NCI-H1417 treated with DMSO at 0.1 percent for 48 hours (cell line): ENCODE results near the gene ZBTB7C.

Source experiments
- DNase-seq: peaks from one replicate; lab custom pipeline; 2025; lab: John Stamatoyannopoulos, UW

ZBTB7C gene

DNA sequence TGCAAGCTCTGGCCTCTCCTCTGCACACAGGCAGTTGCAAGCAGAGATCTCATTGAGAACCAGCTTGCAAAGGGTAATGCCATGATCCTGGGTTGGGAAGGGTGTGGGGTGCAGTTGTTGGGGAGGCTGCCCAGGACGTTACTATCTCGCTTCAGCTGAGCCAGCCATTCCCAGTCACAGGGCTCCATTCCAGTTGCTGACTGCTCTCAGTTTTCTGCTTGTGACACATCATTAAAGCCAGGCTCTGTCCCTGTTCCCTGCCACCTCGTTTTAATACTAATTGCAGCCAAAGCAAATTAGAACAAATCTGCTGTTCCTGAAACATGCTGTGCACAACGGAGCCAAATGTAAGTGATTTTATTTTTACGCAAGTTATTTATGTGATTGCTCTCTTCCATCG lies 416.2 kb downstream of the ZBTB7C start:
- no peak for DNase-seq

DNA sequence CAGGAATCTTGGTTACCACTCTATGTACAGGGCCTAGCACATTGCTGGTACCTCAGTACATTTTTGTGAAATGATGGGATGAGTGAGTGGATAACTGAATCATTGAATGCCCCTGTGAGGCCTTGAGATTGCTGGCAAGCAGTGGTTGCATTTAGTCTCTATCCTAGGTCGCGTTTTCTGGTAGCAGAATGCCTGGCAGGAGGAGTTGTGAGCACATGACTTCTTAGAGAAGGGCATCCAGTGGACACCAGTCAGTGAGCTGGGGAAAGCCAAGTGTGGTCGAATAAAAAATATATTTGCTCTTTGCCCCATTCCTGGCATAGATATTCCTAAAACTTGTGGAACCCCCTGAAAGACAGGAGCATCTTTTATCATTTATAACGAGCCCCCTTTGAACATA lies 416.9 kb downstream of the ZBTB7C start:
- DNase-seq: no peak

DNA sequence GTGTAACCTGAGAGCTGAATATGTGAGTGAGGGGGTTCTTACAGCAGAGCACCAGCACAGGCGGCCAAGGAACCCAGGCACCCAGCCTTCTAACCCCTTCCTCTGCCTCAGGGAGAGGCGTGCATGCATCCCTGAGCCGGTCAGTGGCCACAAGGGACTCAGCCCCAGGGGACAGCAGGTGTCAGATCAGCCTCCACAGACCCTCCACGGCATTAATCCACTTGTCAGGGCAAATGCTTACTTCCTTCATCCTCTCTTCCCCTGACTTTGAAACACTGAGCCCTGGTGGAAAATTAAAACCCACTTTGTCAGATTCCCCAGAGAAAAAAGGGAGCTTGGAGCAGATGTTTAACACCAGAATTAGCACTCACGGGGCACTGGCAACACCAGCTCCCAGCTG lies 418.2 kb downstream of the ZBTB7C start:
- DNase-seq: no peak

DNA sequence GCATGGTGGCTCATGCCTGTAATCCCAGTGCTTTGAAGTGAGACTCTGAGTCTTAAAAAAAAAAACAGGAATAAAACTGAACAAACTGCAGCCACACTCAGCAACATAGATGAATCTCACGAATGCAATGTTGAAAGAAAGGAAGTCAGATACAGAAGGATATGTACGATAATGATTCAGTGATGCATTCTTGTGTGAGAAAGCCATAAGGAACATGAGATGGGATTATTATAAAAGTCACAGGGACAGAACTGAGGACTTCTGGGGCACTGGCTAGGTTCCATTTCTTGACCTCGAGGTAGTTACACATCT lies 421.8 kb downstream of the ZBTB7C start:
- DNase-seq: no peak

DNA sequence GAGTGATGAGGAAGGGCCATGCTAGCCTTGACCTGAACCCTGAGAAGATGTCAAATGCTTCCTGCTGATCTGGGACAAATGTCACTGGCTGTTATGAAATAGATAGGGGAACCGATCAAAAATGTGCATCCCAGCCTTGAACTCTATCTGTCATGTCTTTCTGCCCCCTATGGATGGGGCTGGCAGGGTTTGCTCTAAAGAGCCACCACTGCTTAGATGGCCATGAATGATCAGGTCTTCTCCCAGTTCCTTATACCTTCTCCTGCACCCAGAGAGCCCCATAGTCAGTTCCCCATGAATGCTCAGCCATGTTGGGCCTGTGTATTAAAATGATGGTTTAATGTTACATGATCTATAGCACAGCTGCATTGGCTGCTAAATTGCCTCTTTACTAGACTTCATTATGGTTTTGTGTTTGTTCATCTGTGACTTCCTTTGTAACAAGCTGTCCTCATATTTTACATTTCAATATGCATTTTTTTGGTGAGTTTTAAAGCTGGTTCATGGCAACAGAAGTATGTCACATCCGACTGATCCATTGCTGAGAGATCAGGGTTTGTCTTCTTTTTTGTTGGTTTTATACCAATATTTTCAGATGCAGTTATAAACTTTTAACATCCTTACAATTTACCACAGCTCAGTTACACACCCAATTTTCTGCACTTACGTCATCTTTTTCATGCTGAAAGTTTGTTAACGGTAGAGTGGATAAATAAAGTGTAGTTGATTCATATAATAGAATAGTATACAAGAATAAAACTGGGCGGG lies 422.4 kb downstream of the ZBTB7C start:
- DNase-seq: no peak

DNA sequence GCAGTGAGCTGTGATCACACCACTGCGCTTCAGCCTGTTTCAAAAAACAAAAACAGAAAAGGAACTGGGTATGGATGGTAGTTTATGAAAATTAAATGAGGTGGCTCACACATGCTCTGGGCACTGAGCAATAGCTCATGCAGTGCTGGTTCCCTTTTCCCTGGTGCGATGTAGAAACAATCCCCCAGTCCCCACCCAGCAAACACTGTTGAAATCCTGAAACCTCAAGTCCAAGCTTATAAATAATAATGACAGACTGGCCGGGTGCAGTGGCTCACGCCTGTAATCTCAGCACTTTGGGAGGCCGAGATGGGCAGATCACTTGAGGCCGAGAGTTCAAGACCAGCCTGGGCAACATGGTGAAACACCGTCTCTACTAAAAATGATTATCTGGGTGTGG lies 423.3 kb downstream of the ZBTB7C start:
- no peak for DNase-seq

DNA sequence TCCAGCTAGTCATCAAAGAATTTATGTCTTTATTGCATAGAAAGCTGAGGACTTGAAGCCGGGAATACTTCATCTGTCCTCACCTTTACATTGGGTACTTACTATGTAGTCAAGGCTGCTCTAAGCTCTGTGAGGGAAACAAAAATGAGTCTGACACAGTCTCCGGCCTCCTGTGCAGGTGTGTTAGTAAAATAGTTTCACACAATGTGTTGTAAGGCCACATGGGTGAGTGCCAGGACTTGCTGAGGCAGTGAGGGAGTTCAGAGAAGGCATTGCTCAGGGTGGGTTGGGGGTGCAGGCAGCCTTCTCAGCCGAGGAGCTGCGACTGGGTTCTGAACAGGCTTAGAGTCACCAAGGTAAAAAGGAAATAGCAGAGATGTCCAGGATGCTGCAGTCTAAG lies 424.2 kb downstream of the ZBTB7C start:
- no peak for DNase-seq

DNA sequence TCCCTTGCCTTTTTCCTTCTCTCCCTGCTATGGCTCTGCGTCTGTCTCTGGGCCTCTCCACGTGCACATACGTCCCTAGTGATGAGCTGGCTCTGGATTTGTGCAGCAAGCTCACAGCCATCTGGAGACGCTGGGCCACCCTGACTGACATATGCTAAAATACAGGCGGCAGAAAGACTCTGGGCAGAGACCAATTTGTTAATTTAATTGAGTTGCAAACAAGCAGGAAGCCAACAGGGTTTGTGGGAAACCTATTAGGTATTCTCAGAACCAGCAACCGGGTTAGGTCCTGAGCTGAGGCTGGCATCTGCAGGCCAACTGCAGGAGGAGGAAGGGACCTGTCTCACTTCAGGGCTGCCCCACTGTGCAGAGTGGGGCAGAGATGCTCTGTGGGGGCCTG lies 425.2 kb downstream of the ZBTB7C start:
- no peak for DNase-seq

DNA sequence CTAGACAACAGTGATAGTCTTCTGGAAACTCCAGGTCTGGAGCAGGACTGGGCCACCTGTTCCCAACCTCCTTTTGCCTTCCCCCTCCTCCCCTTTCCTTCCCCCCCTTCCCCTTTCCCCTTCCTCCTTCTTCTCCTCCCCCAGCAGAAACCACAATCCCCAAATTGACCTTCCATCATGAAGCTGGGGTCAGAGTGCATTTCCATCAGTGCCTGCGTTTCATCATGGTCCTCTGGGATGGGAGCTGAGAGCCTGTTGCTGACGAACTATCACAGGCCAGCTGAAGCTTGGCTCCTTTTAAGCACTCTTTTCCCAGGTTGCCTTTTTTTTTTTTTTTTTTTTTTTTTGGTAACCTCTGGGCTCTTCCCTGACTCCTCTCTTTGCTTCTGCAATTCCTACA lies 426.1 kb downstream of the ZBTB7C start:
- no peak for DNase-seq

DNA sequence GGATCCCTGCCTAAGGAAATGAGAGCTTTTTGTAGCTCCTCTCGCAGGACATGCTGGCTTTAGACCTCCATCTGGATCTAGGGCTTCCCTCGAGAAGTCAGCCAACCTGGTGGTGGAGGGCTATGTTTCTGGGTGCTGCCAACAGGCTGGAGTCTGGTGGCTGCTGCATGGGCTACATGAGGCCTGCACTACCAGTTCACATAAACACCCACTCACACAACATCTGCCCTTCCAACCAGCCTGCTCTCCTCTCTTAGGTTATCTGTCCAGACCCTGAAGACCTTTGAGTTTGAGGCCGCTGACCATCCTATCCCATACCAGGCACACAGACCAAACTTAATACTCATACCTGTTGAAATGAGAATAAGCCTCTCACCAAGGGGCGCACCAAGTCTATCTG lies 427.4 kb downstream of the ZBTB7C start:
- no peak for DNase-seq

DNA sequence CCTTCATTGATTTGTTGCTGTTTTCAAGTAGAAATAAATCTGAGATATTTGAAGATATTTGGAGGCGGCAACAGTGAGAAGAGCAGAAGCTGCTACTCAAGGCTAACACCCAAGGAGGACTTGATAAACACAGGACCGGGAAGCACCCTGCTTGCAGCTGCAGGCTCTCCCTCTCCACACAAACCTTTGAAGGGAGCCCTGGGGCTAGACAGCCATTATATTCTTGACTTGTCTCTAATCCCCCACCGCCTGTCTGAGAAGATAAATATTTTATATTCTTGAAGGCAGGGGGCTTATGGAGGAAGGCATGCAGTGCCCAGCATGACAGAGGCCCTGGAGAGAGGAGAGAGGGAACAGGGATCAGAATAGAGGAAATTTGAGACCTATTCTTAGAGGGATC lies 427.9 kb downstream of the ZBTB7C start:
- DNase-seq: no peak

DNA sequence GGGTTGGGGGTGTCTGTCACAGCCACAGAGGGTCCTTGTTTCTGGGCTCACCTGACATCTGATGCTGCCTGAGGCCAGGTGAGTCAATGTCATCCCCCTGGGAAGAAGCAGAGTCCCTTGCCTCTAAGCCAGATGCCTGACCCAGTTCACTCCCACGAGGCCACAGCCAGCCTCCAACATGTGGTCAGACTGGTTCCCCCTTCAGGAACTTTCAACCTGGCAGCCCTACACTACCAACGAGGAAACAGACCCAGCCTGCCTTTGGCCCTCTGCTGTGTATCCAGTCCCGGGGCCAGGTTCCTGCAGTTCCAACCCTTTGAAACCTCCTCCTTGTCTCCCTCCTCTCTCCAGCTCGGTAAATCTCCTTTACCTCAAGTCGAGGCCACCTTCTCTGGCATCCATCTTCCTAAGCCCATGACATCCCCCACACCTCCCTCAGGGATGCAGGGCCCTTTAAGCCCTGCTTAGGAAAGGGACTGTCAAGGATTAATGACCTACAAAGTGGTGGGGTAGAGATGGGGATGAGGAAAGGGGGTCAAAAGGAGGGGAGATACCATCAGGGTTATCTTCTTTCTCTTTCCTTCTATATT lies 429.5 kb downstream of the ZBTB7C start:
- DNase-seq: no peak

DNA sequence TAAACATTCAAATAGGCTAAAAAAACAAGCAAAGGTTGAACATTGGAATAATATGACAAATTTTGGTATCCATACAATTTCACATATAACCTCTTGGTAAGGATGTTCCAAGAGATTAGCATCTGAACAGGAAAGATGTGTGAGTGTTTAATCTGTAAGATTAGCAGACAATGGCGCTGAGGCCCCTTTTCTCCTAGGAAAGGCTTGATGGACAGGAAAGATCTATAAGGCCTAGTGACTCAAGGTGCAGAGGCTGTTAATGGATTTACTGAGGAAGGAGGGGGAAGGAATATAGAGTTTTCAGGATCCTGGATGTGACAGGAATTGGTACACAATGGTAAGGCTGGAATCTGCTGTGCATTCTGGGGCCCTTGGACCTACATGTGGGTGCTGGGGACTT lies 430.6 kb downstream of the ZBTB7C start:
- DNase-seq: no peak

DNA sequence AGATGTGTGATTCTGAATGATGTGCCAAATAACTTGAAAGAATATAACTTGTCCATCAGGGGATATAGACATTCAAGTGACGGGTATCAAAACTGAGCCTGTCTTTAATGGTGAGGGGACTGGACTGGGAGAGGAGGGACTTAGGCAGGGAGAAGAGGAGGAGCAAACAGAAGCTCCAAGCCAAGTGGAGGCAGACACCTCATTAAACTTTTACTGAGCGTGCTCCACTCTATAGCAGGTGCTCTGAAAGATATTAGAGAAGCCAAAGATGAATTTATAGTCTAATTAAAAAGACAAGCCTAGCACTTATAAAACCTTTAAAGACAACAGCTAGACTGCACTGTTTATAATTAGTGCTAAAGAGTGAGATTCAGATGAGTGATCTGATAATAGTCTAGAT lies 431.0 kb downstream of the ZBTB7C start:
- DNase-seq: no peak
